Breast epithelium (tissue), 4 donors: ENCODE results near the gene HBA2. TPM values are rescaled to one million over a fixed set of nuclear protein-coding genes. Genes with fewer than 3 reads are reported as not detected.
A peak's percentile ranks its signal among the peaks of the same experiment; 100 is the strongest.
"Not testable (repeated sequence)": the region's sequence is repeated elsewhere in the genome, so short reads cannot be mapped to it uniquely, and the experiment has no call there.

ENCODE experiments used
- DNase-seq, 2 donors: peaks; one replicate each; pipeline ENCODE4 v3.0.0-alpha.2; 2019; ENCODE audit warnings: low spot score in 2 of 2
- H3K27ac ChIP-seq, 2 donors: fragments of 200-600 bp; sonication (generic) in 1 of 2; one replicate each; pipeline ENCODE4 v1.5.1; 2016 to 2019; ENCODE audit warnings: mild to moderate bottlenecking in 1 of 2
- H3K27me3 ChIP-seq, 2 donors: fragments of 200-600 bp; sonication (generic) in 1 of 2; one replicate each; pipeline versions ENCODE4 v1.5.1 to v1.6.0; 2017 to 2019; ENCODE audit warnings: control low read depth in 1 of 2, mild to moderate bottlenecking in 1 of 2
- H3K36me3 ChIP-seq: fragments of 200-600 bp; one replicate; pipeline ENCODE4 v1.5.1; 2019
- H3K4me1 ChIP-seq, 2 donors: fragments of 200-600 bp; sonication (generic); one replicate each; pipeline ENCODE4 v1.5.1; 2016 to 2019; ENCODE audit warnings: control low read depth in 1 of 2
- H3K4me3 ChIP-seq, 3 donors: fragments of 200-600 bp; sonication (generic); 1 replicate in 2 of 3; 2 replicates in 1 of 3; pipeline ENCODE4 v1.5.1; 2016 to 2019; ENCODE audit warnings: mild to moderate bottlenecking in 3 of 3, moderate library complexity in 2 of 3
- H3K9me3 ChIP-seq, 2 donors: fragments of 200-600 bp; sonication (generic) in 1 of 2; one replicate each; pipeline ENCODE4 v1.5.1; 2016 to 2019; ENCODE audit warnings: control low read depth in 1 of 2
- POLR2A ChIP-seq: fragments of 450-650 bp; IDR thresholded peaks from one replicate; pipeline ENCODE4 v1.6.1; 2016; ENCODE audit warnings: antibody characterized with exemption, mild to moderate bottlenecking, moderate library complexity
- POLR2AphosphoS5 ChIP-seq, 3 donors: sonication (generic); formaldehyde crosslinking; IDR thresholded peaks; one replicate each; pipeline ENCODE4 v1.6.1; 2017; ENCODE audit warnings: antibody characterized with exemption in 3 of 3
- intact Hi-C: fragments of 100-400 bp; cut with DNase I; formaldehyde crosslinking; loops from one replicate; pipeline ENCODE4 v1.15.1; 2023; ENCODE audit warnings: low total_unique reads
- total RNA-seq, 3 donors: library from RNA; depleted of rRNA; stranded (reverse); fragments of >200 nt; gene quantifications; one replicate each; pipeline ENCODE4 v1.1.0, GENCODE V29; 2016
- TF ChIP-seq, protein P1 (sequence below), 3 donors: fragments of 450-650 bp; IDR thresholded peaks; one replicate each; pipeline ENCODE4 v1.5.1; 2016 to 2017; ENCODE audit warnings: antibody characterized with exemption in 3 of 3, mild to moderate bottlenecking in 3 of 3, moderate library complexity in 3 of 3

Gene HBA2
- total RNA-seq, 3 donors from 2014 or later = 46.4 to 83.6 (median 52.2) TPM

DNA sequence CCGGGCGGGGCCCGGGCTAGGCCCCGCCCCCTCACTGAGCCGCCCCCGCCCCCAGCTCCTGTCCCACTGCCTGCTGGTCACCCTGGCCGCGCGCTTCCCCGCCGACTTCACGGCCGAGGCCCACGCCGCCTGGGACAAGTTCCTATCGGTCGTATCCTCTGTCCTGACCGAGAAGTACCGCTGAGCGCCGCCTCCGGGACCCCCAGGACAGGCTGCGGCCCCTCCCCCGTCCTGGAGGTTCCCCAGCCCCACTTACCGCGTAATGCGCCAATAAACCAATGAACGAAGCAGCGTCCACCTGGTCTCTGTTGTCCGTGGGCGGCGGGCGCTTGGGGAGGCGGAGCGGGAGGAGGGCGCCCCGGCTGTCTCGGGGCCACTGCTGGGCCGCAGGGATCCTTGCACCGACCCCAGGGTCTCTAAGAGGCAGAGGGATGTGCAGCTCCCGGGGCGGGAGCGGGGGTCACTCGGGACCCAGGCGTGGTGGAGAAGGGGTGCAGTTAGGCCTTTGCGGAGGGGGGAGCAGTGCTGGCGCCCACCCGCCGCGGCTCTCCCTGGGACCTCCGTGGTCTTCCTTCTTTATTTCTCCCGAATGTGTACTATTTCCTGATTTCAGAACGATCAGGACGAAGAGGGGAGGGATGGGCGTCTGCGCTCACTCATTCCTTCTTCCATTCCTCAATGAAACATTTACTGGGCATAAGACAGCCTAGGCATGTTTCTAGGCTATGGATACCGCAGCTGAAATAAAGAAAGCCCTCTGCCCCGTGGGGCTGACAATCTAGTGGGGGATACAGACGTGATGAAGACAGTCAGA, 18.3 kb upstream of the HBA2 start:
- Histone ChIP-seq H3K4me1 (no peaks in the 10 kb centered on the region), H3K9me3 (no peaks in the 10 kb centered on the region), H3K4me3 (peak overlapping the region; percentile 28 to 76 (median 54)), H3K27me3 (no peaks in the 10 kb centered on the region), H3K36me3 (no peaks in the 10 kb centered on the region), H3K27ac (peak overlapping the region in 1 of 2 donors; percentile 48)
- TF ChIP-seq, protein P1, sequence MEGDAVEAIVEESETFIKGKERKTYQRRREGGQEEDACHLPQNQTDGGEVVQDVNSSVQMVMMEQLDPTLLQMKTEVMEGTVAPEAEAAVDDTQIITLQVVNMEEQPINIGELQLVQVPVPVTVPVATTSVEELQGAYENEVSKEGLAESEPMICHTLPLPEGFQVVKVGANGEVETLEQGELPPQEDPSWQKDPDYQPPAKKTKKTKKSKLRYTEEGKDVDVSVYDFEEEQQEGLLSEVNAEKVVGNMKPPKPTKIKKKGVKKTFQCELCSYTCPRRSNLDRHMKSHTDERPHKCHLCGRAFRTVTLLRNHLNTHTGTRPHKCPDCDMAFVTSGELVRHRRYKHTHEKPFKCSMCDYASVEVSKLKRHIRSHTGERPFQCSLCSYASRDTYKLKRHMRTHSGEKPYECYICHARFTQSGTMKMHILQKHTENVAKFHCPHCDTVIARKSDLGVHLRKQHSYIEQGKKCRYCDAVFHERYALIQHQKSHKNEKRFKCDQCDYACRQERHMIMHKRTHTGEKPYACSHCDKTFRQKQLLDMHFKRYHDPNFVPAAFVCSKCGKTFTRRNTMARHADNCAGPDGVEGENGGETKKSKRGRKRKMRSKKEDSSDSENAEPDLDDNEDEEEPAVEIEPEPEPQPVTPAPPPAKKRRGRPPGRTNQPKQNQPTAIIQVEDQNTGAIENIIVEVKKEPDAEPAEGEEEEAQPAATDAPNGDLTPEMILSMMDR (IDR thresholded peaks at IDR 0.05) = no peak
- TF ChIP-seq POLR2A (no peak), POLR2AphosphoS5 (IDR thresholded peaks at IDR 0.05) (no peak)
- intact Hi-C loops = no loop called here
- DNase-seq = peak in 1 of 2 donors; percentile 39

DNA sequence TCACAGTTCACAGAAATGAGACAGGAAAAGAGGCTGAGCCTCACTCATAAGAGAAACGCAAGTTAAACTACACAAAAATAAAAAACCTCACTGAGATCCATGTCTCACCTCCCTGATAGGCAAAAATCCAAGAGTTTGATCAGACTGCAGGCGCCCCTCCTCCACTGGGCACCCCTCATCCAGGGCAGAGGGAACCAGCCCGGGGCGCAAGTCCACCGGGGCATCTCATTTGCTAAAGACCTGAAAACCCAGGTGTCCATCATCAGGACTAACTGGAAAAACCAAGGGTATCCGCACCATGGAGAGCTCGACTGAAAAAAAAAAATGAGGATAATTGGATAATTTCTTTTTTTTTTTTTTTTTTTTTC, 17.7 kb upstream of the HBA2 start:
- no peak overlapping the region for H3K27ac ChIP-seq
- TF ChIP-seq, protein P1 (IDR thresholded peaks at IDR 0.05) = no peak
- TF ChIP-seq POLR2AphosphoS5 (IDR thresholded peaks at IDR 0.05) (no peak), POLR2A (no peak)
- H3K9me3 ChIP-seq = no peaks in the 10 kb centered on the region
- H3K4me1 ChIP-seq = no peaks in the 10 kb centered on the region
- DNase-seq = no peak
- intact Hi-C loops = no loop called here
- peak overlapping the region in 2 of 3 donors; percentile 54 to 76 for H3K4me3 ChIP-seq
- no peaks in the 10 kb centered on the region for H3K36me3 ChIP-seq
- H3K27me3 ChIP-seq = no peaks in the 10 kb centered on the region

DNA sequence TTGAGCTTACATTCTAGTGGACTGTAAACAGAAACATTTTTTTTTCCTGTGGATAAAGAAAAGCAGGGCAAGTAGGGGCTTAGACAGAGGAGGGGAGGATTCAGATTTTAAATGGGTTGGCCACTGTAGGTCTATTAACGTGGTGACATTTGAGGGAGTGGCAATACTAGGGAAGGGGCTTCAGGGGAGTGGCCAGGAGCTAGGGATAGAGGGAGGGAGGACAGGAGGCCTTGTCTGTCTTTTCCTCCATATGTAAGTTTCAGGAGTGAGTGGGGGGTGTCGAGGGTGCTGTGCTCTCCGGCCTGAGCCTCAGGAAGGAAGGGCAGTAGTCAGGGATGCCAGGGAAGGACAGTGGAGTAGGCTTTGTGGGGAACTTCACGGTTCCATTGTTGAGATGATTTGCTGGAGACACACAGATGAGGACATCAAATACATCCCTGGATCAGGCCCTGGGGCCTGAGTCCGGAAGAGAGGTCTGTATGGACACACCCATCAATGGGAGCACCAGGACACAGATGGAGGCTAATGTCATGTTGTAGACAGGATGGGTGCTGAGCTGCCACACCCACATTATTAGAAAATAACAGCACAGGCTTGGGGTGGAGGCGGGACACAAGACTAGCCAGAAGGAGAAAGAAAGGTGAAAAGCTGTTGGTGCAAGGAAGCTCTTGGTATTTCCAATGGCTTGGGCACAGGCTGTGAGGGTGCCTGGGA, 13.4 kb upstream of the HBA2 start:
- Histone ChIP-seq H3K9me3 (no peaks in the 10 kb centered on the region), H3K4me3 (no peak overlapping the region), H3K27ac (no peak overlapping the region), H3K27me3 (peaks cover 0 to 5% of the 10 kb centered on the region in 2 donors), H3K4me1 (no peaks in the 10 kb centered on the region), H3K36me3 (no peaks in the 10 kb centered on the region)
- DNase-seq = no peak
- intact Hi-C loops = no loop called here
- TF ChIP-seq POLR2AphosphoS5 (IDR thresholded peaks at IDR 0.05) = no peak
- no peak for TF ChIP-seq POLR2A
- TF ChIP-seq, protein P1 (IDR thresholded peaks at IDR 0.05) = no peak

DNA sequence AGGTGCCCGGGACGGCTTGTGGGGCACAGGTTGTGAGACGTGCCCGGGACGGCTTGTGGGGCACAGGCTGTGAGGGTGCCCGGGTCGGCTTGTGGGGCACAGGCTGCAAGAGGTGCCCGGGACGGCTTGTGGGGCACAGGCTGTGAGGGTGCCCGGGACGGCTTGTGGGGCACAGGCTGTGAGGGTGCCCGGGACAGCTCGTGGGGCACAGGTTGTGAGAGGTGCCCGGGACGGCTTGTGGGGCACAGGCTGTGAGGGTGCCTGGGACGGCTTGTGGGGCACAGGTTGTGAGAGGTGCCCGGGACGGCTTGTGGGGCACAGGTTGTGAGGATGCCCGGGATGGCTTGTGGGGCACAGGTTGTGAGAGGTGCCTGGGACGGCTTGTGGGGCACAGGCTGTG, 12.4 kb upstream of the HBA2 start:
- DNase-seq, H3K9me3 ChIP-seq, H3K4me1 ChIP-seq, H3K36me3 ChIP-seq, H3K27me3 ChIP-seq, H3K27ac ChIP-seq, H3K4me3 ChIP-seq, intact Hi-C loops: not testable (repeated sequence)

DNA sequence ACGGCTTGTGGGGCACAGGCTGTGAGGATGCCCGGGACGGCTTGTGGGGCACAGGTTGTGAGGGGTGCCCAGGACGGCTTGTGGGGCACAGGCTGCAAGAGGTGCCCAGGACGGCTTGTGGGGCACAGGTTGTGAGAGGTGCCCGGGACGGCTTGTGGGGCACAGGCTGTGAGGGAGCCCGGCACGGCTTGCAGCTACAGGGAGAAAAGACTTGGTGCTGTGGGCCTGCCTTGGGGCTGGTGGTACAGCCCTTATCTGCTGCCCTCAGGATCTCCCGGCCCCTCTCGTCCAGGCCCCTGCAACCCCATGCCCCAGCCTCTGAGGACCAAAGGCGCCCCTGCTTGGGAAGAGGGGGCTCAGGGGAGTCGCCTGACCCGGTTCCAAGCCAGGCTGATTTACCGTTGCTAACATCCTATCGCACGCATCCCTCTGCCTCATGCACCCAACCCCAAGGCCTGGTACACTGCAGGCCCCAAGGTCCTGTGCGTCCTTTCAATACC, 11.9 kb upstream of the HBA2 start:
- Histone ChIP-seq H3K4me3 (no peak overlapping the region), H3K36me3 (no peaks in the 10 kb centered on the region), H3K4me1 (peaks cover under 1 to 1% of the 10 kb centered on the region in 2 donors), H3K9me3 (no peaks in the 10 kb centered on the region), H3K27me3 (peaks cover 3 to 13% of the 10 kb centered on the region in 2 donors), H3K27ac (no peak overlapping the region)
- intact Hi-C loops = no loop called here
- TF ChIP-seq POLR2A (no peak), POLR2AphosphoS5 (IDR thresholded peaks at IDR 0.05) (no peak)
- TF ChIP-seq, protein P1 (IDR thresholded peaks at IDR 0.05) = no peak
- no peak for DNase-seq
